Activated effector memory CD4-positive, alpha-beta T cell treated with anti-CD3 and anti-CD28 coated beads, Interleukin-2, amount 50 U/mL, for 16 hours (primary cell): ENCODE data around the gene PLCG2.

Experiments used
- DNase-seq: peaks from one replicate; pipeline ENCODE4 v3.0.0-alpha.2; 2020

PLCG2 gene

DNA sequence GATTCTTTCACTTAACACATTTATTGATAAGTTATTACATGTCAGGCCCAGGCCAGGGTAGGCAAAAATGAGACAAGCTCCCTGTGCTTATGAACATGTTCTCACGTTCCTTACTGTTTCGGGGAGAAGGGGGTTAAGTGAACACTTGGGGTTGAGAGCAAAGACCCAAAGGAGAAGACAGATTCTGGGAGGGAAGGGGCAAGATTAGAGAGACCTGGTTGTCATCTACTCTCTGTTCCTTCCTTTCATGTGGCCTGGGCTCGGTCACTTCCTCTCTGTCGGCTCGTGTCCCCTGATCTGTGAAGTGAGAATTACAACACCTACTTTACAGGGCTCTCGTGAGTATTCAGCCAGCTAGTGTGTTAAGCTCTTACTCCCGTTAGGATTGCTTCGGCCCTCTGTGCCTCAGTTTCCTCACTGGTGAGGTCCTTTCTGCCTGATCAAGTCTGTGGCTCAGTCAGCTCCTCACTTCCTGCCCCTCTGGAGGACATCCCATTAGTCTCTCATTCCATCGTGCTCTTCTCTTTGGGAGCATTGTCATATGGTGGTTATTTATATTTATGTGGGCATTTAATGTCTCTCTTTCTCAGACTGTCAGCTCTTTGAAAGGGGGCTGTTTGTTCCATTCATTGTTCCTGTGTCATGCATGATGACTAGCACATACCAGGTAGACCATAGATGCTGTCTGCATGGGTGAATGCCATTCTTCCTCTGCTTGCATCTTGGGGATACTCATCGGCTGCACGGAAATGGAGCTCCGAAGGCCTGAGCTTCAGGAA is 38.9 kb downstream of the PLCG2 start:
- no peak for DNase-seq

DNA sequence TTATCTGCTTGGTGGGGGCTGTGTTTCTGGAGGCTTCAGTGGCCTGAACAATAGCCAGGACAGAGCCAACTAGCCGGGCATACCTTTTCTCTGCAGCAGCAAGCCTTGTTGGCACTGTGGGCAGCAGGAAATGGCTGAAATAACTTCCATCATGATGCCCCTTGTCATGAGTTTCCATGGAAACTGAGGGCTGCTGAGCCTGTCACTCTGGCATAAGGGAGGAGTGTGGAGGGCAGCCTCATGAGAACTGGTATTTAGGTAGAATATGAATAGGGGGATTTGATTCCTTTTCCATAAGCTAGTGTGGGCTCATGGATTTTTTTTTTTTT is 39.4 kb downstream of the PLCG2 start:
- DNase-seq = no peak

DNA sequence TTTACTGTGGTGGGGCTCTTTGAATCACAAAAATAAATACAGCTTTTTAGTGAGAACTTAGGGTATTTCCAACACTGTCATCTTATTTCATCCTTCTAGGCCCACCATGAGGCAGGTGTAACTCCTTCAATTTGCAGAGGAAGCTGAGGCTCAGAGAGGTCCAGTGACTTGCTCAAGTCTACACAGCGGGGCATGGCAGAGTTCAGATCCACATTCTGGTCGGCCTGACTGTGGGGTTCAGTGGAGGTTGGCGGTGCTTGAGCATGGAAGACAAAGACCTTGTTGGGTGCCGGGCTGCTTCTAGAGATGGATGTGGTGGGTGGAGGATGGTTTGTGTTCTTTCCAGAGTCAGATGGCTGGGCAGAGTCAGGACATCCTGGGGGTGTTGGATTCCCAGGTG is 39.8 kb downstream of the PLCG2 start:
- no peak for DNase-seq

DNA sequence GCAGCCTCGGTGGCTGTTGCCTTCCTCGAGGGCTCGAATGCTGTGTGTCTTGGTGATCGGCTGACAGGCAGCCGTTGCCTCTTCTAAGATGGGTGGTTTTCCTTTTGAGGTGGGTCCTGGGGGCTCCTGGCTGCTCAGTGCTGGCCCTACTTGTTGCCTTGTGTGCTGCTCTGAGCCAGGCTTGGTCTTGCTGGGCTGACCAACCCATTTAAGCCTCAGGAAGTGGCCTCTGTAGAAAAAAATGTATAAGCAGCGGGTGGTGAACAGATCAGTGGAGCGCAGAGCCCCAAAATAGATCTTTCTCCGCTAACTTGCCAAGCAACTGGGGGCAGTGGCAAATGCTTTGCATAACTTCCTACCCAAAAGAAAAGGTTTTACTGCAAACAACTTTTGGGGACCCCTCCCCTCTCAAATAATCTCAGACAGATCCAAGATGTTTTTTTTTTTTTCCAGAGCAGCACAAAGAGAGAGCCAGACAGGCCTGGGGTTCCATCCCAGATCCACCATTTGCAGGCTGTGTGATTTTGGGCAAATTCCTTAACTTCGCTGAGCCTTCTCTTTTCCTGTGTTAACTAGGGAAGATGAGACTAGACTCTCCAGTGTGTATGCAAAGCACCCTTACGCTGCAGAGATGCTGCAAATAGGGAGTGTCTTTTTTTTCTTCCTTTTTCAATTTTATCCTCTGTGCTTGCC is 42.5 kb downstream of the PLCG2 start:
- no peak for DNase-seq

DNA sequence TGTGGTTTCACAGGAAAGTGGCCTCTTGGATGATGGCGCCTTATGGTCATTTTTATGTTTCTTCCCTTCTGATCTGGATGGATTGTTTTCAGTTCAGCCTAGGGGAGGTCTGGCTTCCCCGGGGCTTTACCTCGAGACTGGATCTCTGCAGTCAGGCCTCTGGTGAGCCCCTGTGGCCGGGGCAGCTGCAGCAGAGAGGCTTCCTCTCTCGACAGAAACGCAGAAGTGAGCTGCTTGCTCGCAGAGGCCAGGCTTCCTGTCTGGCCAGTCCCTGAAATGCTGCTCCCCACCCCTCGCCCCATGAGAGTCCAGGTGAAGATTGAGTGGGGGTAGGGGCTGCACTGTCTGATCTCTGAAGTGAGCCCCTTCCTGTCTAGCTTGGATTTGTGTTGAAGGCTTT is 44.0 kb downstream of the PLCG2 start:
- DNase-seq = no peak

DNA sequence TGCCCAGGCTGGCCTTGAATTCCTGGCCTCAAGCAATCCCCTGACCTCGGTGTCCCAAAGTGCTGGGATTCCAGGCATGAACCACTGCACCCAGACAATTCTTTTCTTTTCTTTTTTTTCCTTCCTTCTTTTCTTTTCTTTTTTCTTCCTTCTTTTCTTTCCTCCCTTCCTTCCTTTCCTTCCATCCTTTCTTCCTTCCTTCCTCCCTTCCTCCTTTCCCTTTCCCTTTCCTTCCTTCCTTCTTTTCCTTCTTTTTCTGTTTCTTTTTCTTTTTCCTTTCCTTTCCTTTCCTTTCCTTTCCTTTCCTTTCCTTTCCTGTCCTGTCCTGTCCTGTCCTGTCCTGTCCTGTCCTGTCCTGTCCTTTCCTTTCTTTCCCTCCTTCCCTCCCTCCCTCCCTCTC is 44.6 kb downstream of the PLCG2 start:
- DNase-seq = no peak

DNA sequence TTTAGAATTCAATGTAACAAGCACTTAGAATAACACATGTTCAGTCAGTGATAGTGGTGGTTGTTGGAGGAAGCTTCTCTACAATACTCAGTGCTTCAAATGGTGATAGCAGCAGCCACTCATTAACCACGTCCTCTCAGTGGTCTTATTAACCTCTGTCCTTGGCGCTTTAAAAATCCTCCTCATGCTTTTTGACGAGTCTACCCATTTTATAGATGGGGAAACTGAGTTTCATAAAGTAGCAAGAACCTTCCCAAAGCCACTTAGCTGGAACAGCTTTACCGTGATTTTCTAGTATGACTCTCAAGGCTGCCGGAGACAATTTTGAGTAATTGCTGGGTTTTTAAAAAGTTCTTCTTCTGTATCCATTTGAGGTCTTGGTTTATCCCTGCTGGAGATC is 47.4 kb downstream of the PLCG2 start:
- no peak for DNase-seq

DNA sequence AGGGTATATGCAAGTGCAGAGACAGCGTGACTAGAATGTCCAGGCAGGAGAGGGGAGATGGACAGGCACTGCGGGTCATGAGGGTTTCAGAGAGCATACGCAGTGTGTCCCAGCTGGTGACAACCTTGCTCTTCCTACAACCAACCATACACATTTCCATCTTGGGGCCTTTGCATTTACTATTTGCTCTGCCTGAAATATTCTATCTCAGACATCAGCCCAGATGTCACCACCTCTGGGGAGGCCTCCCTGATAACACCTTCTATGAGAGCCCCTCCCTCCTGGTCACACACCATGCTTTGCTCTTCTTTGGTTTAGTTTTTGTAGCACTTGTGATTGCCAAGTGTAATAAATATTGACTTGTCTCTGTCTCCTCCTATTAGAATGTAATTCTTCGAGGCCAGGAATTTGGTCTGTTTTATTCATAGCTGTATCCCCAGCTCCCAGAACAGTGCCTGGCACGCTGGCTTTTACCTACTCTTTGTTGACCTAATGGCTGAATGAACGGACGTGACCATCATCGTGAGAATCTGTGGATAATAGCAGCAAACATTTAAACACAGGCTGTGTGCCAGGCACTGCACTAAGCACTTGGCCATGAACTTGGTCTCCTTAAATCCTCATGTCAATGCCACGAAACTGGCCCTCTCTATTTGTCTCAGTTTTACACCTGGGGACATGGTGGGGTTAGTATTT is 51.9 kb downstream of the PLCG2 start:
- DNase-seq = no peak

DNA sequence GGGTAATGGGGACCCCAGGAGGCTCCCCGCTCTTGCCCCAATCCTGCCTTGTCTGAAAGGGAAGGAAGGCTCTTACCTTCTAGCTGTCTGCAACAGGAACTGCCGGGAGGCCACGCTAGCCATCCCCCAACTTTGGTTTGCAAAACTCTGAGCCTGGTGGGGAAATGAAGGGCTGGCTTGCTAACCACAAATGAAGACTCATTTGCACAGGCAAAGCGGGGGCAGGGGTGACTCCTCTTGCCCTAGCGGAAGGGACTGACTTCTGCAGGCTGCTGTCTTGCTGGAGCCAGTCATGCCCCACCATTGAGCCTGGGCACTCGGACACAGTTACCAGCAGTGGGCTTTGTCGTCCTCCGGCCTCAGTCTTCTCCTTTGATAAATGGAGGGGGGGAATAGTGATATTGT is 52.6 kb downstream of the PLCG2 start:
- no peak for DNase-seq

DNA sequence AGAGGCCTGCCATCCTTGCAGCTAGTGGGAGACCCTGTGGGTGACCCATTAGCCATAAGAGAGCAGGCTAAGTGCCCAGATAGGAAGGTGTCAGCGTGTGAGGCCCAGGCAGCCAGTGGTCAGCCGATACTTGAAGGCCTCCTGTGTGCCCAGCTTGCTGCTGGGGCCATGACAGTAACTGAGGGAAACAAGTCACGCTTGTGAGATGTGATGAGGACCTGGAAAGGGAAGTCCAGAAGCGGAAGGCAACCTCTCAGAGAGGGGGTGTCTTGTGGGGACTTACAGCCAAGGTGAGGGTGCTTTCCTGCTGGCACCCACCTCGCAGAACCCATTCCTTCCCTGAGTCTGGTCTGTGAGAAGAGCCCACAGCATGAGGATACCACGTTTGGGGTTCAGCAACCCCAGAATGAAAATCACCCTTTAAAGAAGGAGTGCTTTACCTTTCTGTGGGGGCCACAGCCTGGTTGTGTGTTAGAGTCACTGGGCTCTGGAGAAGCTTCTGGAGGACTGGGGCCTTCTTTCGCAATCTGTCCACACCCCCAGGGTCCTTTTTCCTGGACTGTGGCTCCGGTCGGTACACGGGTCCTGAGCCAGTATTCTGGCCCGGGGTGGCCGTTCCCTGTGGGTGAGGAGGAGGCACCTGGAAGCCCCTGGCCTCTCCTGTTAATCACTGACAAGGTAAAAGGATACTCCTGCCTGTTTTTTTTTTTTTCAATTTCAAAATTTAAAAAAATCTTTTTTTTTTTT is 53.9 kb downstream of the PLCG2 start:
- no peak for DNase-seq

DNA sequence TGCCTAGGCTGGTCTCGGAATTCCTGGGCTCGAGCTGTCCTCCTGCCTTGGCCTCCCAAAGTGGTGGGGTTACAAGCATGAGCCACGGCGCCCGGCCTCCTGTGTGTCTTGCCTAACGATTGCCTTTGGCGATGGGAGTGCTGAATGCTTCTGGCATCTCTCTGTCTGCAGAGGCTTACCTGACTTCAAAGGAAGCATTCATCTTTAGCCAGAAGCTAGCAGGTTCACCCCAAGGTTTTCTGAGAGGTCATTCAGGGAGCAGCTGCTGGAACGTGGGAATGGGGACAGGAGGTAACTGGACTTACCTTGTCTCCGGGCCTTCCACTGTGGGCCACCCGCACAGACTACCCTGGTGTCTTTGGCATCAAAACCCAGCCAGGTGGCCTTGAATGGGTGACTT is 54.7 kb downstream of the PLCG2 start:
- no peak for DNase-seq

DNA sequence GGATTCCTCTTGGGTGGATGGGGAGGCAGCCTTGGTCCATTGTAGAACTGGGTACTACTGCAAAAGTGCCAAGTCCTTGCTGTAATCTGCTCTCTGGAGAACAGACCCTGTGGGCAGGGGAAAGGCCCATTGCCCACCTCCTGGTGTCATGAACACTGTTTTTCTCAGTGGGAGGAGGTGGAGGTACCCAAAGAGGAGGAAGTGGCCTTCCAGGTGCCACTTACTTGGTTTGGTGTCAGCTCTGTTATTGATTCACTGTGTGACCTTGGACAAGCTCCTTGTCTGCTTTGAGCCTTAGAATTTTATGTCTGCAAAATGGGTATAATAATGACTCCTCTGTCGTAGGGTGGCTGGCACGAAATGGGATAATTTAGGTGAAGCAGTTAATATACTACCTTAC is 55.8 kb downstream of the PLCG2 start:
- no peak for DNase-seq

DNA sequence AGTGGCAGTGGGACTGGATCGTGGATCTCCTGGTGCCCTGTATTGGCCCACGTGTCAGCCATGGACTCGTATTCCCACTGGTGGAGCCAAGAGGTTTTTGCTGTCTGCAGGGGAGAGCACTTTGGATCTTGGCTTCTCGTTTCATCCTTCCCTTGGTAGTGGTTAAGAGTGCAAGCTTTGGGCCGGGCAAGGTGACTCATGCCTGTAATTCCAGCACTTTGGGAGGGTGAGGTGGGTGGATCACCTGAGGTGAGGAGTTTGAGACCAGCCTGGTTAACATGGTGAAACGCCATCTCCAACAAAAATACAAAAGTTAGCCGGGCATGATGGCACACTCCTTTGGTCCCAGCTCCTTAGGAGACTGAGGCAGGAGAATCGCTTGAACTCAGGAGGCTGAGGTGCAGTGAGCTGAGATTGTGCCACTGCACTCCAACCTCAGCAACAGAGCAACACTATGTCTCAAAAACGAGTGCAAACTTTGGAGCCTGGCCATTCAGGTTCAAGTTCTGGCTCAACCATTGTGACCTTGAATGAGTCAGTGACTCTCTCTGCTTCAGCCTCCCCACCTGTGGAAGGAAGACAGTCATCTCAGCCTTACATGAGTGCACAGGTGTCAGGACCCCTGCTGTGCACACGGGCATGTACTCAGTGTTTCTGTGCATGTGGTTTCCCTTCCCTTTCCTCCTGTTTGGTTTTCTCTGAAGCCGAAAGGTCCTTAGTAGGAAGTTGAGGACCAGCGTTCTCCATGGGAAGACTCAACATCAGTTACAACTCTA is 57.4 kb downstream of the PLCG2 start:
- no peak for DNase-seq

DNA sequence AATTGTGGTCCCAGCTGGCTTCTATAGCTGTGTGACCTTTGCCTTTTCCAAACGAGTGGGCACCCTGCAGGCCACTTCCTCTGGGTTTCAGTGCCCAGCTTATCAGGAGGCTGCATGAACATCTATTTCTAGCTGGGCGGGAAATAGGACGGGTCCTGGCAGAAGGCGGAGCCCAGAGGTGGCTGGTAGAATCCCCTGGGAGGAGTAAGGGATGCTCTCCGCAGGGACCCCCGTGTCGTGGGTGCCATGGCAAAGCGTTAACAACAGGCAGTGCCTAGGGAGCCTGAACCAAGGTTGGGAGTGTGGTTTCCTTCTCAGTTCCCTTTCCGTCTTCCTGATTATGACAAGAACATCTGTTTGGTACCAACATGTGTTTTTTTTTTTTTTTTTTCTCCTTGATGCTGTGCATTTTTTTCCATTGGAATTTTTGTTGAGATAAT is 58.2 kb downstream of the PLCG2 start:
- DNase-seq = no peak

DNA sequence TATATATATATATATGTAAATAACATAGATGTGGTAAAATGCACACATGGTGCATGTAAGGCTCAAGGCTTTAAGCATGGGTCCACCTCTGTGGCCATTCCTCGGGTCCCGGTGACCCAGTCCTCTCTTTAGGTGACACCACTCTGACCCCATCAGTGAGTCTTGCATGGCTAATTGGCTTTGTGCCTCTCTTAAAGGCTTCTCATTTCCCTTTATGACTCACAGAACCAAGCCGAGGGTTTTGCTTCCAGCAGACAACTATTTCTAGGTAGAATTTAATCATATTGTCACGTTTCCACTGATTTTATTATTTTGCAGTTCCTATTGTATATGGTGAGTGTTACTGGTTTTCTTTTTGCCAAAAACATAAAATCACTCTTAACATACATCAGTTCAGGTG is 59.7 kb downstream of the PLCG2 start:
- no peak for DNase-seq

DNA sequence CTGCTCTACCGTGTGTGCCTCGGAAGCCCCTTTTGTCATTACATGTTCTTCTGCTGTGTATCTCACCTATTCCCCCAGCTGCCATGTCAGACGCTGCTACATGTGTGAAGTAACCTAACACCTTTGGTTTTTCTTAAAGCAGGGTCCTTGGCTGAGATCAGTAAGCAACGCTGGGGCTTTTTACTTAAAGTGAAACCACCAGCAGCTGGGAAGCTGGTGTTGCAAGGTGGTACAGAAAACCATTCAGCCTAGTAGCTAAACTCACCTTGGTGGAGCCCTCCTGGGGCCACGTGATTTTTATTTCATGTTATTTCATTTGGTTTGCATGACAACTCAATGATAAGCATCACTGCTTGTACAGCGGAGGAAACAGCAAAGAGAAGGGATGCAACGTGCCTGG is 62.6 kb downstream of the PLCG2 start:
- DNase-seq = no peak

DNA sequence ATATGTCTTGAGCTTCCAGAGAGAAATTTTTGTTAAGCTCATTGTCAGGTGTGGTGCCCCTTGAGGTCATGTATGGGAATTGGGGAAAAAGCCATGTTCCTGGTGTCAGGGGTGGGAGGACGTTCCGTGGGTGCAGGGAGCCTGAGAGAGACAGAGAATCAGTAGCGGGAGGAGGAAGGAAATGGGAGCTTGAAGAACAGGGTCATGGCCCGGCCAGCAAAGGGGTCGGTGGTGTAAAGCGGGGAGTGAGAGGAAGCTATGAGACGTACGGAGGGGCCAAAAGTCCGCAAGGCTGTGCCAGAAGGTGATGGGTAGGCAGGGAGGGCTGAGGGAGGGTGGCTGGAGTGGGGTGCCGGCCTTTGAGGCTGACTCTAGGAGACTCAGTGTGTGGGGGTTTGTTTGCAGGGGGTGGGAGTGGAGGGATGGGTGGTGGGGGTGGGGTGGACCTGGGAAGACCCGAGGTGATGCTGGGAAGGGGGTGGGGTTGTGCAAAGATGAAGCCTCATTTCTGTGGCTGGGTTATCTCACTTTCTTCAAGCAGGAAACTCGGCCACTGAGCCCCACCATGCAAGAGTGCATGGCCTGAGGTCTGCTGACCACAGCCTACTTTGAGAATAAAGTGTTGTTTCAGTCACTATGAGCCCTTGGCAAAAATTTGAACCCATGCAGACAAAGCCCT is 63.6 kb downstream of the PLCG2 start:
- DNase-seq = no peak

DNA sequence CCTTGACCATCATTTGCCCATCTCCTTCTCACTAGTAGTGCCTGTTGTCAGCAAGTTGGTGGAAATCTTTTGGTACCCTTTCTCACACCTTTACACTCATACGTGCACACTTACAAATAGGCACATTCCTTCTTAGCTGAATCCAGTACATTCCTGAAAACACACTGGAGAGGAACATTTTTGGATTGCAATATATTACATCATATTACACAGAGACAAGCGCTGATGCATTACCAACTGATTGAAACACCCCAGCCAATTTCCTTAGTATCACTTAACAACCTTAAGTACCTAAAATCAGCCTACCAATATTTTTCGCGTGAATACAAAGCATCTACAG is 64.1 kb downstream of the PLCG2 start:
- DNase-seq = no peak

DNA sequence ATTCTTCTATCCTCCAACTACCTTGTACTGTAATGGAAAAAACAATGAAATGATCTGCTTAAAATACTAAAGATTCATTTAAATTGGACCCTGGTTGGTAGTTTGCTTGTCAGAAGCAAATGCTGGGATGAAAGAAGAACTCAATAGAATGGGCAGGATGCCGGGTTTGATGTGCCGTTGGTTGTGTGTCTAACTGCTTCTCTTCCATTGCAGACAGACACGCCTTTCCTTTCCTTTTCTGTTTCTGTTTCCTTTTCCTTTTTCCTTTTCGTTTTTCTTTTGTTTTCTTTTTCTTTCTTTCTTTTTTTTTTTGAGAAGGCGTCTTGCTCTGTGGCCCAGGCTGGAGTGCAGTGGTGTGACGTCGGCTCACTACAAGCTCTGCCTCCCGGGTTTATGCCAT is 64.6 kb downstream of the PLCG2 start:
- no peak for DNase-seq

DNA sequence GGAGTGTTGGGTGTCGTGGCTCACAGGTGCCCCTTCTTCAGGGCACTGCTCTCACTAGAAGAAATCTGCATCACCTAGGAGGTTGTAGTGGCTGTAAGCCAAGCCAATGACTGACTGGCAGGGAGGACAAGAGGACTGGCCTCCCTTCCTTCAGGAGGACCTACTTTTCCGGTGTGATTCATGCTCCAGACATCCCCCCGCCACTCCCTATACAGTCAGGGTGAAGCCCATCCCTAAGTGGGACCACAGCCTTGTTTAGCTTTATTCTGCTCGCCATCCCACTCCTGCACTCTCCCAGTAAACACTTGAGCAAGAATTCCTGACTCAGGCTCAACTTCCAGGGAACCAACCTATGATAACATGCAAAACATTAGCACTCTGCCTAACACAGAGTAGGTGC is 67.0 kb downstream of the PLCG2 start:
- no peak for DNase-seq

DNA sequence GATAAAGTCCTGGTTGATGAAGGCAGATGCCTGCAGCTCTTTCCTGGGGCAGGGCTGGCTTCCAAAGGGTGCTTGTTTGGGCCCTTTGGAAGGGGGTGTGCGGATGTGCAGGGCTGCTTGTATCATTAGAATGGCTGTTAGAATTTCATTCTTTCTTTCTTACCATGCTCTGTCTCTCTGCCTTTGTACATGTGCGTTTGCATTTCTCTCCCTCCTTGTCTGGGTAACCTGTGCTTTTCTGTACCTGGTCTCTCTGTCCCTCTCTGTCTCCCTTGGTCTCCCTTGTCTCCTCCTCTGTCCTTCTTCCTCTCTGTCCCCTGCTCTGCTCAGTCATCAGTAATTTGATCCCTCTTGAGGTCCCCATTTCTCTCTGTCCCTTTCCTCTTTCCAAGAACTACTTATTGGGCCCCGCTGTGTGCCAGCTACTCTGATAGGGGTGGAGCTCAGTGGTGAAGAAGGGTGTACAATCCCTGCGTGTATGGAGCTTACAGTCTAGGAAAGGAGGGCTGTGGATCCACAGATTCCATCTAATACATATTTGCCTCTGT is 69.3 kb downstream of the PLCG2 start:
- no peak for DNase-seq
